SU-DHL-6 (cell line): ENCODE results near the gene OR9Q1.

Experiments used
- CTCF ChIP-seq: fragments of 200-600 bp; sonication (generic); IDR thresholded peaks from one replicate; pipeline ENCODE4 v1.5.1; 2017; ENCODE audit warnings: antibody characterized with exemption, mild to moderate bottlenecking, low read length, moderate library complexity; ENCODE audit not compliant: insufficient read depth, poor library complexity, severe bottlenecking
- EZH2phosphoT487 ChIP-seq: fragments of 200-600 bp; sonication (generic), shearing (Covaris generic); conservative IDR thresholded peaks from 2 replicates; pipeline ENCODE4 v1.6.1; 2018; ENCODE audit warnings: mild to moderate bottlenecking, antibody characterized with exemption, low read length, moderate library complexity, mixed read lengths

GRCh38 chr11:58068655-58069054 lies 45.0 kb downstream of the OR9Q1 start:
- no peak for TF ChIP-seq CTCF
- TF ChIP-seq EZH2phosphoT487 = no peak
